OCI-LY1 (cell line): Measurements from ENCODE around the gene SAMD8.

Source experiments
- H2AFZ ChIP-seq: fragments of 200-600 bp; sonication (generic), shearing (Covaris generic); 2 replicates; pipeline ENCODE4 v1.6.0; 2014; ENCODE audit warnings: antibody characterized with exemption, mild to moderate bottlenecking, low read length
- H3F3A ChIP-seq: fragments of 200-600 bp; sonication (generic), shearing (Covaris generic); 2 replicates; pipeline ENCODE4 v1.6.0; 2014; ENCODE audit warnings: mild to moderate bottlenecking, antibody characterized with exemption, low read length, moderate library complexity; ENCODE audit not compliant: insufficient read depth
- H3K27ac ChIP-seq: fragments of 200-600 bp; sonication (generic); 2 replicates; pipeline ENCODE4 v1.5.1; 2014; ENCODE audit warnings: low read length, mixed run types, mild to moderate bottlenecking, low read depth; ENCODE audit not compliant: poor library complexity, severe bottlenecking
- H3K27me3 ChIP-seq: fragments of 200-600 bp; sonication (generic); 2 replicates; pipeline ENCODE4 v1.6.0; 2014; ENCODE audit warnings: antibody characterized with exemption, mild to moderate bottlenecking, low read length, moderate library complexity; ENCODE audit not compliant: insufficient read depth
- H3K36me3 ChIP-seq: fragments of 200-600 bp; sonication (generic); 2 replicates; pipeline ENCODE4 v1.6.1; 2014; ENCODE audit warnings: mild to moderate bottlenecking, antibody characterized with exemption, low read length, moderate library complexity, mixed read lengths; ENCODE audit not compliant: insufficient read depth
- H3K4me1 ChIP-seq: fragments of 200-600 bp; sonication (generic); 2 replicates; pipeline ENCODE4 v1.5.1; 2014; ENCODE audit warnings: mild to moderate bottlenecking, low read length, moderate library complexity; ENCODE audit not compliant: insufficient read depth, severe bottlenecking
- H3K4me2 ChIP-seq: fragments of 200-600 bp; sonication (generic), shearing (Covaris generic); 2 replicates; pipeline ENCODE4 v1.6.1; 2014; ENCODE audit warnings: low read length
- H3K4me3 ChIP-seq: fragments of 200-600 bp; sonication (generic); 2 replicates; pipeline ENCODE4 v1.5.1; 2014; ENCODE audit warnings: low read length, low read depth, mild to moderate bottlenecking, mixed read lengths; ENCODE audit not compliant: poor library complexity, severe bottlenecking
- H3K79me2 ChIP-seq: fragments of 200-600 bp; shearing (Covaris generic); 2 replicates; pipeline ENCODE4 v1.6.1; 2016; ENCODE audit warnings: mixed run types, low read length, mixed read lengths; ENCODE audit not compliant: insufficient read depth
- H3K9ac ChIP-seq: fragments of 200-600 bp; sonication (generic), shearing (Covaris generic); 2 replicates; pipeline ENCODE4 v1.6.1; 2014; ENCODE audit warnings: mild to moderate bottlenecking, low read length, mixed read lengths
- H3K9me2 ChIP-seq: fragments of 200-600 bp; sonication (generic), shearing (Covaris generic); 2 replicates; pipeline ENCODE4 v1.6.1; 2014; ENCODE audit warnings: low read depth, mild to moderate bottlenecking, low read length, mixed read lengths
- H3K9me3 ChIP-seq: fragments of 200-600 bp; shearing (Covaris generic); 2 replicates; pipeline ENCODE4 v1.6.1; 2014; ENCODE audit warnings: low read length, mixed read lengths
- H4K20me1 ChIP-seq: fragments of 200-600 bp; sonication (generic), shearing (Covaris generic); 2 replicates; pipeline ENCODE4 v1.6.0; 2016; ENCODE audit warnings: mild to moderate bottlenecking, low read length; ENCODE audit not compliant: insufficient read depth
- EZH2 ChIP-seq: fragments of 200-600 bp; sonication (generic), shearing (Covaris generic); IDR thresholded peaks from 2 replicates; pipeline ENCODE4 v1.8.0; 2017; ENCODE audit warnings: borderline replicate concordance, mixed run types, mild to moderate bottlenecking, antibody characterized with exemption, low read length, moderate library complexity, mixed read lengths
- TF ChIP-seq, protein P1 (sequence below): fragments of 200-600 bp; sonication (generic), shearing (Covaris generic); IDR thresholded peaks from 2 replicates; pipeline ENCODE4 v1.5.1; 2017; ENCODE audit warnings: mild to moderate bottlenecking, antibody characterized with exemption, low read length, moderate library complexity, mixed read lengths

Gene SAMD8

DNA sequence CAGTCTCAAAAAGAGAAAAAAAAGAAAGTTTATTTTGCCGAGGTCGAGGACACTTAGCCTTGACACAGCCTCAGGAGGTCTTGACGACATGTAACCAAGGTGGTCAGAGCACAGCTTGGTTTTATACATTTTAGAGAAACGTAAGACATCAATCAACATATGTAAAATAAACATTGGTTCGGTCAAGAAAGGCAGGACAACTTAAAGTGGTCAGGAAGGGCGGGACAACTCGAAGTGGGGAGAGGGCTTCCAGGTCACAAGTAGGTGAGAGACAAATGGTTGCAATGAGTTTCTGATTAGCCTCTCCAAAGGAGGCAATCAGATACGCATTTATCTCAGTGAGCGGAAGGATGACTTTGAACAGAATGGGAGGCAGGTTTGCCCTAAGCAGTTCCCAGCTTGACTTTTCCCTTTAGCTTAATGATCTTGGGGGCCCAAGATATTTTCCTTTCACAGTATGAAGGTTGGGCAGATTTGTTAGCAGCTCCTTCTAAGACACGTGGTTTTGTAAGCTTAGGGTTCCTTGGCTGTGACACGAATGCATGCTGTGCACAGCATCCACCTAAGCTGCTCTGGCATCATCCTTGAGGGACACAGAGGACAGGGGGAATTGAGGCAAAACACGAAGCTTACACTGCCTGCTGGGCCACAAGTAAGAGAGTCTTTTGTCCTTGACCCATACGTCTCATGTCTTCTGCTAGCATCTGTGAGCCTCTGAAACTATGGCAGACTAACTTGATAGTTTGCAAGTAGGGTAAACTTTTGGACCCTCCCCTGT, 95.8 kb downstream of the SAMD8 start:
- H3K4me2 ChIP-seq: no peak overlapping the region

GRCh38 chr10:75207857-75208144, 96.3 kb downstream of the SAMD8 start:
- Histone ChIP-seq H3K4me2 (no peak overlapping the region), H3K9me3 (no peaks in the 10 kb centered on the region), H3K9ac (no peak overlapping the region), H3K9me2 (no peaks in the 10 kb centered on the region), H3F3A (no peaks in the 10 kb centered on the region), H2AFZ (no peak overlapping the region), H3K79me2 (peaks cover 20% of the 10 kb centered on the region), H3K4me3 (no peak overlapping the region), H4K20me1 (no peaks in the 10 kb centered on the region), H3K4me1 (peaks cover 25% of the 10 kb centered on the region), H3K36me3 (peaks cover 10% of the 10 kb centered on the region), H3K27ac (no peak overlapping the region), H3K27me3 (no peaks in the 10 kb centered on the region)
- TF ChIP-seq EZH2: no peak
- TF ChIP-seq, protein P1, sequence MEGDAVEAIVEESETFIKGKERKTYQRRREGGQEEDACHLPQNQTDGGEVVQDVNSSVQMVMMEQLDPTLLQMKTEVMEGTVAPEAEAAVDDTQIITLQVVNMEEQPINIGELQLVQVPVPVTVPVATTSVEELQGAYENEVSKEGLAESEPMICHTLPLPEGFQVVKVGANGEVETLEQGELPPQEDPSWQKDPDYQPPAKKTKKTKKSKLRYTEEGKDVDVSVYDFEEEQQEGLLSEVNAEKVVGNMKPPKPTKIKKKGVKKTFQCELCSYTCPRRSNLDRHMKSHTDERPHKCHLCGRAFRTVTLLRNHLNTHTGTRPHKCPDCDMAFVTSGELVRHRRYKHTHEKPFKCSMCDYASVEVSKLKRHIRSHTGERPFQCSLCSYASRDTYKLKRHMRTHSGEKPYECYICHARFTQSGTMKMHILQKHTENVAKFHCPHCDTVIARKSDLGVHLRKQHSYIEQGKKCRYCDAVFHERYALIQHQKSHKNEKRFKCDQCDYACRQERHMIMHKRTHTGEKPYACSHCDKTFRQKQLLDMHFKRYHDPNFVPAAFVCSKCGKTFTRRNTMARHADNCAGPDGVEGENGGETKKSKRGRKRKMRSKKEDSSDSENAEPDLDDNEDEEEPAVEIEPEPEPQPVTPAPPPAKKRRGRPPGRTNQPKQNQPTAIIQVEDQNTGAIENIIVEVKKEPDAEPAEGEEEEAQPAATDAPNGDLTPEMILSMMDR: no peak

More for the DNA sequence above, 95.8 kb downstream of the SAMD8 start:
- Histone ChIP-seq H3K9me3 (no peaks in the 10 kb centered on the region), H3K4me3 (no peak overlapping the region), H3K4me1 (peaks cover 20% of the 10 kb centered on the region), H3K9ac (no peak overlapping the region), H4K20me1 (no peaks in the 10 kb centered on the region), H3K36me3 (peaks cover 5% of the 10 kb centered on the region), H3K27ac (no peak overlapping the region), H2AFZ (no peak overlapping the region), H3K9me2 (no peaks in the 10 kb centered on the region), H3K27me3 (no peaks in the 10 kb centered on the region), H3K79me2 (peaks cover 15% of the 10 kb centered on the region), H3F3A (no peaks in the 10 kb centered on the region)
- no peak for TF ChIP-seq EZH2
- TF ChIP-seq, protein P1: no peak

GRCh38 chr10:75208181-75208580, 96.7 kb downstream of the SAMD8 start:
- H2AFZ ChIP-seq: no peak overlapping the region
- H3F3A ChIP-seq: no peaks in the 10 kb centered on the region
- no peak overlapping the region for H3K27ac ChIP-seq
- H3K79me2 ChIP-seq: peaks cover 22% of the 10 kb centered on the region
- no peaks in the 10 kb centered on the region for H3K27me3 ChIP-seq
- no peak overlapping the region for H3K4me3 ChIP-seq
- no peak overlapping the region for H3K9ac ChIP-seq
- no peak for TF ChIP-seq EZH2
- TF ChIP-seq, protein P1: no peak
- no peak overlapping the region for H3K4me2 ChIP-seq
- H3K9me3 ChIP-seq: no peaks in the 10 kb centered on the region
- H3K9me2 ChIP-seq: no peaks in the 10 kb centered on the region
- no peaks in the 10 kb centered on the region for H4K20me1 ChIP-seq
- H3K36me3 ChIP-seq: peaks cover 14% of the 10 kb centered on the region
- peaks cover 26% of the 10 kb centered on the region for H3K4me1 ChIP-seq
